Measurements from ENCODE around the gene GALNT6.

DNA sequence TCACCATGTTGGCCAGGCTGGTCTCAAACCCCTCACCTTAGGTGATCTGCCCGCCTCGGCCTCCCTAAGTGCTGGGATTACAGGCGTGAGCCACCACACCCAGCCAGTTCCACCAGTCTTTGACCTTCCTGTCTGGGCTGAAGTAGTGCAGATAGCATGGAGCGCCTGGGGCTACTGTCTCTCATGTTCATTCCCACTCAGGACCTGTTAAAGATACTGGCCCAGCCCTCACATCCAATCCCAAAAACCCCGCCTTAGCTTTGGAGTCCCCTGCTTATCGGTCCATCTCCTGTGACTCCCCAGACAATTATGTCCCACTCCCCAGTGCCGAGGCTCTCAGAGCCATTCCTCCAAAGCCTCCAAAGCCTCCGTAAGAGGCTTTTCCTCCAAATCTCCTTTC, 32.7 kb downstream of the GALNT6 start:
- TF ChIP-seq, protein P1, sequence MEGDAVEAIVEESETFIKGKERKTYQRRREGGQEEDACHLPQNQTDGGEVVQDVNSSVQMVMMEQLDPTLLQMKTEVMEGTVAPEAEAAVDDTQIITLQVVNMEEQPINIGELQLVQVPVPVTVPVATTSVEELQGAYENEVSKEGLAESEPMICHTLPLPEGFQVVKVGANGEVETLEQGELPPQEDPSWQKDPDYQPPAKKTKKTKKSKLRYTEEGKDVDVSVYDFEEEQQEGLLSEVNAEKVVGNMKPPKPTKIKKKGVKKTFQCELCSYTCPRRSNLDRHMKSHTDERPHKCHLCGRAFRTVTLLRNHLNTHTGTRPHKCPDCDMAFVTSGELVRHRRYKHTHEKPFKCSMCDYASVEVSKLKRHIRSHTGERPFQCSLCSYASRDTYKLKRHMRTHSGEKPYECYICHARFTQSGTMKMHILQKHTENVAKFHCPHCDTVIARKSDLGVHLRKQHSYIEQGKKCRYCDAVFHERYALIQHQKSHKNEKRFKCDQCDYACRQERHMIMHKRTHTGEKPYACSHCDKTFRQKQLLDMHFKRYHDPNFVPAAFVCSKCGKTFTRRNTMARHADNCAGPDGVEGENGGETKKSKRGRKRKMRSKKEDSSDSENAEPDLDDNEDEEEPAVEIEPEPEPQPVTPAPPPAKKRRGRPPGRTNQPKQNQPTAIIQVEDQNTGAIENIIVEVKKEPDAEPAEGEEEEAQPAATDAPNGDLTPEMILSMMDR (conservative IDR thresholded peaks at IDR 0.05 in 1 of 2, IDR thresholded peaks at IDR 0.05 in 1 of 2; ENCODE audit: extremely low read depth in 1 of 2, insufficient read depth in 1 of 2, low read depth in 1 of 2, low read length in 2 of 2): no peak
- TF ChIP-seq EZH2 (IDR thresholded peaks at IDR 0.05; ENCODE audit: borderline replicate concordance, low read length): no peak

All from mammary epithelial cell (primary cell).